ENCODE measurements around the gene SLC35A3. TPM values are rescaled to one million over a fixed set of nuclear protein-coding genes. Genes with fewer than 3 reads are reported as not detected.

The SLC35A3 gene
- total and polyA plus RNA-seq, 9 of the 15 experiments (the other 6 are each of a cell fraction or from before 2014, with no cell fraction given): 3.5 to 21.7 (median 13.2) TPM

- TF ChIP-seq DLX4 (CRISPR knock-in tag; IDR thresholded peaks at IDR 0.05) (no peak), TGIF2 (CRISPR knock-in tag; IDR thresholded peaks at IDR 0.05) (no peak), COPS2 (conservative IDR thresholded peaks at IDR 0.05) (no peak), FOXP1 (CRISPR knock-in tag; IDR thresholded peaks at IDR 0.05) (no peak), CXXC5 (CRISPR knock-in tag; IDR thresholded peaks at IDR 0.05) (peak; percentile 30; the same call in 1 of the 2 replicates), FIP1L1 (IDR thresholded peaks at IDR 0.05; ENCODE audit: low read depth, low read length, poor library complexity, severe bottlenecking) (no peak), ZNF282 (CRISPR knock-in tag; IDR thresholded peaks at IDR 0.05) (no peak), TCFL5 (CRISPR knock-in tag; conservative IDR thresholded peaks at IDR 0.05) (no peak), RAD51 (IDR thresholded peaks at IDR 0.05; ENCODE audit: borderline replicate concordance, low read depth) (no peak), ZNF717 (CRISPR knock-in tag; IDR thresholded peaks at IDR 0.05) (no peak), TCF15 (CRISPR knock-in tag; IDR thresholded peaks at IDR 0.05) (no peak), RB1 (IDR thresholded peaks at IDR 0.05; ENCODE audit: low read depth) (no peak), TFAM (CRISPR knock-in tag; conservative IDR thresholded peaks at IDR 0.05) (no peak), RFX7 (CRISPR knock-in tag; IDR thresholded peaks at IDR 0.05) (no peak), ZNF551 (CRISPR knock-in tag; IDR thresholded peaks at IDR 0.05) (no peak), MITF (IDR thresholded peaks at IDR 0.05) (no peak), ZNF668 (CRISPR knock-in tag; IDR thresholded peaks at IDR 0.05) (no peak), ILK (tag; IDR thresholded peaks at IDR 0.05; ENCODE audit: borderline replicate concordance, low read depth) (no peak), ZNF79 (CRISPR knock-in tag; IDR thresholded peaks at IDR 0.05; ENCODE audit: low read depth) (no peak), RBM22 (IDR thresholded peaks at IDR 0.05; ENCODE audit: low read depth, low read length, poor library complexity, severe bottlenecking) (no peak), IRF2 (CRISPR knock-in tag; IDR thresholded peaks at IDR 0.05) (no peak), KLF6 (CRISPR knock-in tag; IDR thresholded peaks at IDR 0.05; ENCODE audit: borderline replicate concordance) (no peak), JUNB (CRISPR knock-in tag; conservative IDR thresholded peaks at IDR 0.05) (no peak), E2F6 (IDR thresholded peaks at IDR 0.05; ENCODE audit: borderline replicate concordance in 1 of 2, extremely low read depth in 1 of 2, insufficient read depth in 1 of 2, insufficient read length in 1 of 2, low read depth in 1 of 2, low read length in 1 of 2, poor library complexity in 1 of 2, severe bottlenecking in 1 of 2) (no peak), DMBX1 (CRISPR knock-in tag; IDR thresholded peaks at IDR 0.05; ENCODE audit: borderline replicate concordance) (no peak), ZNF584 (CRISPR knock-in tag; IDR thresholded peaks at IDR 0.05; ENCODE audit: low read depth) (no peak)
These were observed 26.5 kb upstream of the SLC35A3 start (continued) for GRCh38 chr1:99943223-99943794.
